Stomach (tissue), 4 donors: ENCODE data around the gene TIGD4.

Experiments
- POLR2A ChIP-seq, 4 donors: fragments of 450-650 bp; IDR thresholded peaks; one replicate each; pipeline ENCODE4 v1.6.1; 2016; ENCODE audit warnings: antibody characterized with exemption in 4 of 4, control low read depth in 2 of 4, mild to moderate bottlenecking in 1 of 4, moderate library complexity in 1 of 4
- POLR2AphosphoS5 ChIP-seq, 3 donors: sonication (generic); formaldehyde crosslinking; IDR thresholded peaks; one replicate each; pipeline ENCODE4 v1.6.1; 2016; ENCODE audit warnings: antibody characterized with exemption in 3 of 3
- TF ChIP-seq, protein P1 (sequence below), 7 experiments: fragments of 450-650 bp in 4 of 7; fragments of 200-600 bp in 3 of 7; sonication (generic) in 3 of 7; IDR thresholded peaks; one replicate each; pipeline ENCODE4 v1.5.1; 2016 to 2019; ENCODE audit warnings: antibody characterized with exemption in 7 of 7, control low read depth in 2 of 7, mild to moderate bottlenecking in 1 of 7

DNA sequence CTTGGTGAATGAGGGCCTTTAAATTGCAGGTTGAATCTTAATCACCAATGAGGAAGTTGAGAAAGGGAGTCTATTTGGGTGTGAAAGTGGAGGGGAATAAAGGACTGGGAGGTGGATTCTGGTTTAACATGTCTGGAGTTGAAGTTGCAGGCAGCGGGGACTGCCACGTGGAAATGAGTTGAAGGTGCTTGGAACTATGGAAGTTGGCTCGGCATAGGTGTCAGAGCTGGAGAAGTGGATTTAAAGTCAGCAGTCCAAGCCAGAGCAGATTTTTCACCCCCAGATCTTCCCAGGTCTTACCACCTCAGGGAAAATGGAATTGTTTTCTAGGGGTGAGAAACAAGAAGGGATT lies 44.9 kb downstream of the TIGD4 start:
- TF ChIP-seq, protein P1, sequence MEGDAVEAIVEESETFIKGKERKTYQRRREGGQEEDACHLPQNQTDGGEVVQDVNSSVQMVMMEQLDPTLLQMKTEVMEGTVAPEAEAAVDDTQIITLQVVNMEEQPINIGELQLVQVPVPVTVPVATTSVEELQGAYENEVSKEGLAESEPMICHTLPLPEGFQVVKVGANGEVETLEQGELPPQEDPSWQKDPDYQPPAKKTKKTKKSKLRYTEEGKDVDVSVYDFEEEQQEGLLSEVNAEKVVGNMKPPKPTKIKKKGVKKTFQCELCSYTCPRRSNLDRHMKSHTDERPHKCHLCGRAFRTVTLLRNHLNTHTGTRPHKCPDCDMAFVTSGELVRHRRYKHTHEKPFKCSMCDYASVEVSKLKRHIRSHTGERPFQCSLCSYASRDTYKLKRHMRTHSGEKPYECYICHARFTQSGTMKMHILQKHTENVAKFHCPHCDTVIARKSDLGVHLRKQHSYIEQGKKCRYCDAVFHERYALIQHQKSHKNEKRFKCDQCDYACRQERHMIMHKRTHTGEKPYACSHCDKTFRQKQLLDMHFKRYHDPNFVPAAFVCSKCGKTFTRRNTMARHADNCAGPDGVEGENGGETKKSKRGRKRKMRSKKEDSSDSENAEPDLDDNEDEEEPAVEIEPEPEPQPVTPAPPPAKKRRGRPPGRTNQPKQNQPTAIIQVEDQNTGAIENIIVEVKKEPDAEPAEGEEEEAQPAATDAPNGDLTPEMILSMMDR (IDR thresholded peaks at IDR 0.05) = no peak
- TF ChIP-seq POLR2AphosphoS5 (IDR thresholded peaks at IDR 0.05) = no peak
- TF ChIP-seq POLR2A (IDR thresholded peaks at IDR 0.05) = no peak
